HCEC 1CT (cell line): ENCODE data around the gene MYH15.

Source experiments
- DNase-seq: peaks from one replicate; pipeline ENCODE4 v3.0.0-alpha.2; 2017

MYH15 gene

GRCh38 chr3:108509263-108509662 is 1.1 kb downstream of the MYH15 start:
- no peak for DNase-seq

- DNase-seq: no peak
Measured at GRCh38 chr3:108507902-108508301, 2.5 kb downstream of the MYH15 start.

- DNase-seq: no peak
Measured at GRCh38 chr3:108505811-108506210, 4.6 kb downstream of the MYH15 start.

- DNase-seq: no peak
Measured at GRCh38 chr3:108503722-108504121, 6.7 kb downstream of the MYH15 start.

GRCh38 chr3:108501535-108501934 is 8.9 kb downstream of the MYH15 start:
- no peak for DNase-seq

- DNase-seq: peak; percentile 16
Measured at GRCh38 chr3:108500728-108501127, 9.7 kb downstream of the MYH15 start.

GRCh38 chr3:108497271-108497670 is 13.1 kb downstream of the MYH15 start:
- DNase-seq: no peak

- no peak for DNase-seq
Measured at GRCh38 chr3:108495717-108496116, 14.7 kb downstream of the MYH15 start.

- DNase-seq: no peak
Measured at GRCh38 chr3:108494906-108495531, 15.4 kb downstream of the MYH15 start.

- no peak for DNase-seq
Measured at GRCh38 chr3:108493862-108494261, 16.5 kb downstream of the MYH15 start.

GRCh38 chr3:108491456-108491855 is 18.9 kb downstream of the MYH15 start:
- no peak for DNase-seq

GRCh38 chr3:108489776-108490175 is 20.6 kb downstream of the MYH15 start:
- DNase-seq: peak; percentile 43

GRCh38 chr3:108488631-108489030 is 21.8 kb downstream of the MYH15 start:
- DNase-seq: peak; percentile 90

GRCh38 chr3:108487439-108487838 is 23.0 kb downstream of the MYH15 start:
- no peak for DNase-seq

GRCh38 chr3:108486941-108487340 is 23.5 kb downstream of the MYH15 start:
- peak; percentile 77 for DNase-seq

GRCh38 chr3:108486338-108486737 is 24.1 kb downstream of the MYH15 start:
- no peak for DNase-seq

GRCh38 chr3:108485146-108485545 is 25.2 kb downstream of the MYH15 start:
- DNase-seq: no peak

- DNase-seq: no peak
Measured at GRCh38 chr3:108479224-108479623, 31.2 kb downstream of the MYH15 start.

- DNase-seq: peak; percentile 65
Measured at GRCh38 chr3:108477511-108478147, 32.8 kb downstream of the MYH15 start.

GRCh38 chr3:108475220-108475782 is 35.1 kb downstream of the MYH15 start:
- no peak for DNase-seq

GRCh38 chr3:108474581-108474980 is 35.8 kb downstream of the MYH15 start:
- DNase-seq: peak; percentile 75

GRCh38 chr3:108473711-108474110 is 36.7 kb downstream of the MYH15 start:
- DNase-seq: no peak

- DNase-seq: peak; percentile 98
Measured at GRCh38 chr3:108472001-108472591, 38.3 kb downstream of the MYH15 start.

GRCh38 chr3:108471426-108471825 is 39.0 kb downstream of the MYH15 start:
- DNase-seq: peak; percentile 40
